HG03521 (cell line): ENCODE measurements around the gene ANP32A.
A peak's percentile ranks its signal among the peaks of the same experiment; 100 is the strongest.
"Not testable (repeated sequence)": the region's sequence is repeated elsewhere in the genome, so short reads cannot be mapped to it uniquely, and the experiment has no call there.

ENCODE experiments used
- ATAC-seq: cut with Tn5 transposase; IDR thresholded peaks from one replicate; pipeline ENCODE4 v1.9.1; 2021; ENCODE audit warnings: mild to moderate bottlenecking, moderate library complexity; ENCODE audit not compliant: unreplicated experiment

The ANP32A gene

DNA sequence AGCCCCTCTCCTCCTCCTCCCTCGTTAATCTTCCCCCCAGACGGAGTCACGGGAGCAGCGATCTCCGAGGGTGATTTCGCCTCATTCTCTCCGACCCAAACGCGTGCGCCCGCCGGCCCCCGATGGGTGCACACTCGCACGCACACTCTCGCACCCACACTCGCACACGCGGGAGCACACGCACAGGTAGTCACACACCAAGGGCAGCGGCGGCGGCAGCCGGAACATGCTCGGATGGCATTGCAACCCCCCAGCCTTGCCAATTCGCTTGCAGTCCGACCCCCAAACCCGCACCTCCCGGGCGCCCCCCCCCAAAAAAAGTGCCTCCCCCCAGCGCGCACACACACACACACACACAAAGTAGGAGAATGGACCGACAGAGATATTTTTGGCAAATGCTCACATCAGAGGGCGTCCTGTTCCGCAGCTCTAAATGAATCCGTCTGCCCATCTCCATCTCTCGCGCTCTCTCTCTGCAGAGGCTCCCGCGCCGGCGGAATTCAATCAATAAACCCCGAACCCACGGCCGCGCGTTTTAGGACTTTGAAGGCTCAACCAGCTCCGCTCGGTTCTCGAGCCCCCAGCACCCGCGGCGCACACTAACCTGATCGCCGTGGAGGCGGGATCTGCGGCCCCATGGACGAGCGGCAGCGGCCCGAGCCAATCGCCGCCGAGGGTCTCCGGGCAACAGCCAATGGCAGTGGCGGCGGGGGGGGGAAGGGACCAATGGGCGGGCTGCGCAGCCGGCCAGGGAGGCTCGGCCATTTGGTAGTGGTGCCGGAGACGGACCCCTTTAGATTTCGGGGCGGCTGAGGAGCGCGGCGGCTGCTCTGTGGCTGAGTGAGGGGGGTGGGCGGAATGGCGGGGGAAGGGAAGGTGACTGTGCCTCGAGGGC lies at the start of gene ANP32A:
TSS of gene ANP32A (minus strand) at position 601 of the 895 bp plus-strand sequence. CDS start at position 457, 144 bp downstream.
- peak; percentile 54 for ATAC-seq

DNA sequence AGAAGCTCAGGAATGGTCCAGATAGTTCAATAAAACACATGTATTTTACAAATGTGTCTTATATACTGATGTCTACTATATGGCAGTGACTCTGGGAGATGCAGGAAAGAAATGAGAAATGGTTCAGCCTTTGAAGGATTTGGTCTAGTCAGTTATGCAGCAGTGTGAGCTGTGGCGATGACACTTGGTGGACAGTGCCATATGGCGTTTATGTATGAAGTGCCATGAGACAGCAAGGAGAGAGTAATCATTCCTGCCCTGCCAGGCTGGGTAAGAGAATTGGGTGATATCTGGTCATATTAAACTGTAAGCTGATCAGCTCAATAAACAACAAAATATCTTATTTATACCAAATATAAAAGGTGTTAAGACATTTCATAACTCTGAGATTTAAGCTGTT lies 47.6 kb upstream of the ANP32A start:
- no peak for ATAC-seq

DNA sequence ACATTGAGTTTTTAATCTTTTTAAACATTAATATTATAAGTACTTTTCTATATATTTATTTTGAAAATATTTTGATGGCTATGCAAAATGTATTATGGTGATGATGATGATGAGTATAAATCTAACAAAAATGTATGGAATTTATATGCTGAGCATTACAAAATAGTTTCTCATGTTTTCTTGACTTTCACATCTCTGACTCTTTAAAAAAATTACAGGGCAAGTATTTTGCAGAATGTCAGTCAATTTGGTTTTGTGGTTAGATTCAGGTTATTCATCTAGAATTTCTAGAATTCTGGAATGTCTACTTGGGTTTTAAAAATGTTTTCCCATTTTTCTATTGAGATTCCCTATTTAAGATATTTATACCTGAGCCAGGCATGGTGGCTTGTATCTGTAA lies 41.7 kb upstream of the ANP32A start:
- no peak for ATAC-seq

DNA sequence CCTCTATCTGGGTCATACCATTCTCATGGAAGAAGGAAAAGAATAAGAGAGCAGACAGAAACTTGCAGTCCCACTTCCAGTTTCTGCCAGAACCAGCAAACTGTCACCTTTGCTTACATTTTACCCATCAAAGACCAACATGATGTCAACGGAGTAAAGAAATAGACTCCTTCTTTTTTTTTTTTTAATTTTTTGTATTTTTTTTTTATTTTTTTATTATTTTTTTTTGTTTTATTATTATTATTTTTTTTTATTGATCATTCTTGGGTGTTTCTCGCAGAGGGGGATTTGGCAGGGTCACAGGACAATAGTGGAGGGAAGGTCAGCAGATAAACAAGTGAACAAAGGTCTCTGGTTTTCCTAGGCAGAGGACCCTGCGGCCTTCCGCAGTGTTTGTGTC lies 38.0 kb upstream of the ANP32A start:
- ATAC-seq, result not testable (repeated sequence)

DNA sequence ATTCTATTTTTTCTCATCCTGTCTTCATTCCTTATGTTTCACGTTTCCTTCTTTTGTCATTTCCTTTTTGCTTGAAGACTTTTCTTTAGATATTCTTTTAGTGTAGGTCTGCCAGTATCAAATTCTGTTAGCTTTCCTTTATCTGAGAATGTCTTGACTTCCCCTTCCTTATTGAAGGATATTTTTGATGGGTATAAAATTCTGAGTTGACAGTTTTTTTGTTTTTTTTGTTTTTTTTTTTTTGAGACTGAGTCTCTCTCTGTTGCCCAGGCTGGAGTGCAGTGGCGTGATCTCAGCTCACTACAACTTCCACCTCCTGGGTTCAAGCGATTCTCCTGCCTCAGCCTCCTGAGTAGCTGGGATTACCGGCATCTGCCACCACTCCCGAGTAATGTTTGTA lies 36.7 kb upstream of the ANP32A start:
- not testable (repeated sequence) for ATAC-seq

DNA sequence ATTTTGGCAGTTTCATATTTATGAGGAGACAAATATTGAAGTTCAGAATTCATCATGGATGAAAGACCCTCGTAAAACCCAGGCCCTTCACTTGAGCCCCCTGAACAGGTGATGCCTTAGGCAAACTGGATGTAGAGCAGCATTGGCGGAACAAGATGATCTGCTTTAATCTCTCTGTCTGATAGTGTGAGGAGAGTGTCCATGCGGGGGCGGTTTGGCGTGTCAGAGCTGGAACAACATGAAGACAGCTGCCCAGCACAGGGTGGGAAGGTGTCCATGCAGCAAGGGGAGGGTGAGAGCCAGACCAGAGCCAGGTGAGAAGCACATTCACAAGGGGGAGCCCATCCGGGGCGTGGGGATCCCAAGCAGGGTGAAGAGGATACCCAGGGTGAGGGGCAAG lies 31.8 kb upstream of the ANP32A start:
- no peak for ATAC-seq

DNA sequence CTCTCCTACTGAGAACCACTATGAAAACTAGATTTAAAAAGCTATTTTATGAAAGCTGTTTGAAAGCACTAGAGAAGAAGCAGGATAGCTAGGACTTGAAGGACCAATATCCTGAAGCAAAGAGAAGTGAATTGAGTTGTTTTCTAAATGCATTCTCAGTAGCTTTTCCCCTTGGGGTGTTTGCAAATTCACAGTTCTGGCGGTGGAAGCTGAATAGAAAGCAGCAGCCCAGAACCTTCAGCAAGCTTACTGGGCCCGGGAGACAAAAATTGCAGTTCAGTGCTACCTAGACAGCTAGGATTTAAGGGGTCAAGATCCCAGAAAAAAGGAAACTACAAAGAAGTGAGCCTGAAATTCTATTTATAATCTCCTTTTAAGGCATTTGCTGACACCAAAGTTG lies 31.3 kb upstream of the ANP32A start:
- no peak for ATAC-seq

DNA sequence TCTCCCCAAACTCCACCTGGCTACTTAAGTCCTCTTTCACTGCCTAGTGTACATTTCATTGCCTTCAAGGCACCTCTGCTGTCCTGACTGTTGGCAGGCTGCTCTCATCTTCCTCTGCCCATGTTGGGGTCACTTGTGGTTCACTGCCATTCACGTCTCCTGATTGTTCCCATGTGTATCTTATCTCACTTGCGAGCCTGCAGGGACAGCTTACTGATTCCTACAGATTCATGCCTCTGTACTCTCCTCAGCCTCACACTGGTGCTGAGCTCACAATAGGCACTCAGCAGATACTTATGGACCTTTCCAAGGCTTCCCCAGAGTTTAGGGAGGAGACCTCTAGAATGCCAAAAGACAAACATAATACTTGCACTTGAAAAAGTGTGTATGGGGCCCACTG lies 28.8 kb upstream of the ANP32A start:
- no peak for ATAC-seq

DNA sequence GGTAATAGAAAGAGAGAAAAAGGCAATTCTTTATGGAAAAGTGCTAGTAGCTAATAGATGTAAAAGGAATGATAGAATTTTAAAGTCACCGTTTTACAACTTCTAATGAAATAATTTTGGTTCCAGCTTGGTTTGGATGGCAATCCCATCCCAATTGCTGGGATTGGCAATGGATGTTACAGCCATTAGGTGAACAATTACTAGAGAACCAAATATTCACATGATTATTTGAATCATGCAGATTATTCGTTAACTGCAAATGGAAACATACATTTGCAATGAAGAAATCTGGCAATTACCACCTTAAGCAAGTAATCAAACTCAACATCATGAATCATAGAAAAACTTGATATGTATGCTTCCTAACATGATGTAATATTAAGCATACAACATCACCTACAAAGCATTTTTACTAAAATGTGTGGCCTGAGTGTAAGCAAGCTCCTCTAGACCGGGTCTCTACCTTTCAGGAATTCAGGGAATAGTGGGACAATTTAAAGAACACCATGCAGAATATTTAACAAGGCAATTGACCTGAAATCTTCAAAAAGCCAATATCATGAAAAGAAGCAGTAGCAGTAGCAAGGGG lies 26.2 kb upstream of the ANP32A start:
- no peak for ATAC-seq

DNA sequence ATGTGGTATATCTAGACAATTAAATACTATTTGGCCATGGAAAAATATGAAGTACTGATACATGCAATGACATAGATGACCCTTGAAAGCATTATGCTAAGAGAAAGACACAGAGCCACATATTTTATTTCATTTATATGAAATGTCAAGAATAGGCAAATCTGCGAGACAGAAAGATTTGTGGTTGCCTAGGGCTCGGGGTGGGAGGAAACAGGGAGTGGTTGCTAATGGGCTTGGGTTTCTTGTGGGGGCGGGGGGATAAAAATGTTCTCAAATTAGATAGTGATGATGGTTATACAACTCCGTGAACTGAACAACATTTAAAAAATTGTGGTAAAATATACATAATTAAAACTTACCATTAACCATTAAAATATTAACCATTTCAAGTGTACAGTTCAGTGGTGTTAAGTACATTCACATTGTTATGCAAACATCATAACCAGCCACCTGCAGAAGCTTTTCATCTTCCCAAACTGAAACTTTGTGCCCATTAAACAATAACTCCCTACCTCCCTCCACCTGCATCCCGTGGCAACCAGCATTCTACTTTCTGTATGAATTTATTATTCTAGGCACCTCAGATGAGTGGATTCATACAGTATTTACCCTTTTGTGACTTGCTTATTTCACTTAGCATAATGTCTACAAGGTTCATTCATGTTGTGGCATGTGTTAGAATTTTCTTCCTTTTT lies 24.3 kb upstream of the ANP32A start:
- ATAC-seq, result no peak

DNA sequence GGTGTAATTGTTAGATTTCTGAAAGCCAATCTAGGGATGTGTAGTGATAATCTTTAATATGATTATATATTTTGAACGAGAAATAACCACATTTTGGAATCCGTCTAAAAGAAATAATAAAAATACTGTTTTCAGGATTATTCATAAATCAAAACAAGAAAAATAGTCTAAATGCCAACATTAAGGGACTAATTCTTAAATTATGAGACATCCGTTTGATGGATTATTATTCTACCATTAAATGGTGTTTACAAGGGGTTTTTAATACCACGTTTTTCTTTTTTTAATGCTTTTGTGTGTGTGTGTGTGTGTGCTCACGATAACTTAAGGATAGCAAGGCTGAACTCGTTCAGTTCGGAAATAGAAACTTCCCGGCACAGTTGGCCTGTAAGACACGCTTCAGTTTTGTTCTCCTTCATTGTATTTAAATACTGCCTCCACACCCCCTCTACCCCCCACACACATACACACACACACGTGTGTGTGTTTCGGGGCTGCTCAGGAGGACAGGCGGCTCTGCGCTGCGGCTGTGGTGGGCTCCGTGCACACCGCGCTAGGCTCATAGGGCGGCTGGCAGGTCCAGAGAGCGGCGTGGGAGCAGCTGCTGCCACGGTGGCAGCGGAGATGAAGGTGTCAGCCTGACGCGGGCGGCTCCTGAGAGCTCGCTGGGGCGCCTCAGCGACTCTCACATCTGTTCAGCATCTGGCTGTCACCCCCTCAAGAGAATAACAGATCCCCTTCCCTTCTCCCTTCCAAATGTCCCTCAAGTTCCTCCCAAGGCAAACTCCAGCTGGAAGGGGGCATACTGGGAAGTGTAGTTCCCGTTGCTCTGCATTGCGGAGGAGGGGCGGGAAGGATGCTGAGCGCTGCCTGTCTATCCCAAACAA lies 23.0 kb upstream of the ANP32A start:
- no peak for ATAC-seq

DNA sequence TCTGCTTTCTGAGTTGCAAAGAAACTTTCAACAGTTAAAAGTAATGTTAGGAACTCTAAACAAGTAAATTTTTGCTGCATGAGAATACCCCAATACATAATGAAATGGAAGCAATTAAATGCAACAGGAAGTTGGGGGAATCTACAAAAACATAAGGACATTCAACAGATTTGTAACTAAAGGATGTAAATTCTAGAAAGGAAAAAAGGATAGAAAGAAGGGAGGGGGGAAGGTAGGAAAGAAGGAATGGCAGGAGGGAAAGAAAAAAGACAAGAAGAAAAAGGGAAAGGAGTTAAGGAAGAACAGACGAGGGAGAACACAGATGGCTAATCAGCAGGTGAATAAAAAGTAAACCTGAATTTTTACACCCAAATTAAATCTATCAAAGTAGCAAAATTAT lies 22.3 kb upstream of the ANP32A start:
- no peak for ATAC-seq

DNA sequence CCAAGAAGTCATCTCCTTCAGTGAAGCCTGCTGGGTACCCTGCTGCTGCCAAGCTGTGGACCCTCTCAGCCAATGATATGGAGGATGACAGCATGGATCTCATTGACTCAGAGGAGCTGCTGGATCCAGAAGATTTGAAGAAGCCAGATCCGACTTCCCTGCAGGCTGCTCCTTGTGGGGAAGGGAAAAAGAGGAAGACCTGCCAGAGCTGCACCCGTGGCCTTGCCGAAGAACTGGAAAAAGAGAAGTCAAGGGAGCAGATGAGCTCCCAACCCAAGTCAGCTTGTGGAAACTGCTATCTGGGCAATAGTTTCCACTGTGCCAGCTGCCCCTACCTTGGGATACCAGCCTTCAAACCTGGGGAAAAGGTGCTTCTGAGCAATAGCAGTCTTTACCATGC lies 13.7 kb upstream of the ANP32A start:
- no peak for ATAC-seq

DNA sequence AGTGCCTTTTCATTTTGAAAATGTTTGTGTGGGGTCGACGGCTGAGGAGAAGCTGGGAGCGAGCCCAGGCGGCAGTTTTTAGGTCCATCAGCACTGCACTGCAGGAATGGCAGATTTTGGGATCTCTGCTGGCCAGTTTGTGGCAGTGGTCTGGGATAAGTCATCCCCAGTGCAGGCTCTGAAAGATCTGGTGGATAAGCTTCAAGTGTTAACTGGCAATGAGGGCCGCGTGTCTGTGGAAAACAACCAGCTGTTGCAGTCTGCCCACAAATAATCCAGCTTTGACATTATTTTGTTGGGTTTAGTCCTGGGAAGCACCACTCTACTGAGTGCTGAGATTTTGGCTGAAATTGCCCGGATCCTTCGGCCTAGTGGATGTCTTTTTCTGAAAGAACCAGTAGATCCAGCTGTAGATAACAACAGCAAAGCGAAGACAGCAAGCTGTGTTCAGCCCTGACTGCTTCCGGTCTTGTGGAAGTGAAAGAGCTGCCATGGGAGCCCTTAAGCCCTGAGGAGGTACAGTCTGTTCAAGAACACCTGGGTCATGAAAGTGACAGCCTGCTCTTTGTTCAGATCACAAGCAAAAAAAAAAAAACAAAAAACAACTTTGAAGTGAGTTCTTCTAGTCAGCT lies 13.1 kb upstream of the ANP32A start:
- ATAC-seq, result no peak

DNA sequence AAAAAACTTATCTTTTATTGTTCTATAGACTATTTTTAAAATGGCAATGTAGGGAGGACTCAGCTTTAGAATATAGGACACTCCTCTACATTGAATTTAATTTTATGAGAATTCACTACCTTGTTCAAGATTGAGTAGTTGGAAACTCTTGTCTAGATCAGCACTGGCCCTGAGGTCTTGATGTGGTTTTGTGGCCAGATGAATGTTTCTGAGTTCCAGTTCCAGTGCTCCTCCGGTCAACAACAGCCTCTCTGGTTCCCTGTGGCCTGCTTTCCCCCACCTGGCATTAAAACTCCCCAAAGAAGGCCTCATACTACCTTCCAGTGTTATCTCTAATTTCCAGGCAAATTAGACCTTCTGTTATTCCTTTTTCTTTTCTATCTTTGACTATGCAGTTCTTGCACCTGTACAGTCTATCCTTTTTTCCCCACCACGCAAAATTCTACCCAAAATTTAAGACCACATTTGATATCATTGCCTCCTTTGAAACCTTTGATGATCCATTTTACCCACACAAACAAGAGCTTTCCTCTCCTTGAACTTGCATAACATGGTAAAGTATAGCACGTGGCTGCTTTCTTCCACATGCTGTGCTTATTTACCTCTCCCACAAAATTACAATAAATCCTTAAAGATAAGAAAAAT lies 9.6 kb upstream of the ANP32A start:
- no peak for ATAC-seq

DNA sequence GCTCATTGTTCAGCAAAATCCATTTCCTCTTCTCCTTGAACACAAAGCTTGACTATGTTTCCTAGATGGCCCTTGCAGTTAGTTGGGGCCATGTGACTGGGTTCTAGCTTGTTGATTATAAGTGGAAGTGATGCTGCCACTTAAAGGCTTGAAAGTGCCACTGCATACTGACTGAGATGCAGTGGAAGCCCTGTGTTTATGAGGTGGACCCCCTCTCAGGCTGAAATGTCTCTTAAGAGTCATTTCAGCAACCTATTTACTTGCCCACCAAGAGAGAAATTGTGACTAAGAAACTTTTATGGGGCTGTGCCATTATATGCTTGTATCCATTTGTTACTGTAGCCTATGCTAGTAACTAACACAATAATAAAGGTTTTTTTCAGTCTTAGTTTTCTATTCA lies 8.4 kb upstream of the ANP32A start:
- no peak for ATAC-seq

DNA sequence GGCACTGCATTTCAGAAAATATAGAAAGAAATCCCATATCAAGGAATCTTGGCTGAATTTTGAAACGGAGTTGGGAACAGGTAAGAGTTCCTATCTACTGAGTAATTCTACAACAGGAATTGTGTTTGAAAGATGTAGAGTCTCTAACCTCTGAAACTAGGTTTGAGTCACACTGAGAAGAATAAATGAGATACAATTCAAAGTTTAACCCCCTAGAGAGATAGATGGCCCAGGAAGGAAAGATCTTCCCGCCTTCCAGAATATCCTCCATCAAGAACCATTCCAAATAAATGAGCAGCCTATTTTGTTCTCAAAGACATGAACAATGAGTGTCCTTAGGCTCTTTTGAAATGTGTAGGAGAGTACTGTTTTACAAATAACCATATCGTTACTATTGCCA lies 2.9 kb upstream of the ANP32A start:
- no peak for ATAC-seq

DNA sequence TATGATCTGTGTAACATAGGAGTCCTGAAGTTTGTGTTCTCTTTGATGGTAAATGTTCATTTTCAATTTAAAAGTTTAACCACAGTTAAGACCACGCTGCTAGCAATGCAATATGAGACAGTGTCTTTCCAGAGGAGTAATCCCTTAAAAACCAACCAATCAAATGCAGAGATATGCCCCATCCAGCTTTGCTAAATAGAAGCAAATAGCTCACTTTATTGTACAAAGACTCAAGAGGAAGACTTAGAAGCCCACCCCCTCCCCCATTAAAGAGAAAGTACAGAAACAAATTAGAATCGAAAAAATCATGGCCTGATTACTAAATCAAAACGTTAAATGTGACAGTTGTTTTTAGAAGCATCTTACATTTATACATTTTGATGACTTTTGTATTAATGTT lies 2.1 kb upstream of the ANP32A start:
- no peak for ATAC-seq

DNA sequence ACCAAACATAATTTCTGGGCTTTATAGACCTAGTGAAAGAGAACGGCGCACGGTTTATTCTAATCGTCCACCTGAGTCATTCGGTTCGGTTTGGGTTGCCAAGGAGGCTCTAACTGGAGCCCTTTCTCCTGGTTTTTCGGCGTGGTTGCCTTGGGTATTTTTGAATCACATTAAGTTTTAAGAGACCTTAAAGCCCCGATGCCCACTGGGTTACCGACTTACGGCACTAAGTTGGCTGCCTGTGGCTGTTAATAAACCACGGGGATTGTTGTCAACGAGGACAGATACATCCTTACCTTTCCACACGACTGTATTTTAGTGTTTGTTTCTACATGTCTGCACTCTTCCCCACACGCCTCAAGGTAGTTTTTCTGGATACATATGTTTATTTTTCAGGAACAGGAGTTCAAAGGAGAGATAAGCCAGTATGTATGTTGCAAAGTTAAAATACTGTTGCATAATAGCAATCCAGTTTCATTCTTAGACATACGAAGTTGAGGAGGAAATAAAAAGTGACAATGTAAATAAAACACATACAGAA lies 1.2 kb upstream of the ANP32A start:
- ATAC-seq, result no peak
